Mesenteric fat pad (tissue), 1 donor: ENCODE data around the gene WDR20. TPM values are rescaled to one million over a fixed set of nuclear protein-coding genes. Genes with fewer than 3 reads are reported as not detected.
"Not testable (repeated sequence)": the region's sequence is repeated elsewhere in the genome, so short reads cannot be mapped to it uniquely, and the experiment has no call there.

Source experiments
- DNase-seq: peaks from one replicate; pipeline ENCODE4 v3.0.0-alpha.2; 2020; ENCODE audit warnings: low spot score
- total RNA-seq: library from RNA; stranded (reverse); fragmentation: NEBNext Ultra II Directional; extraction: Animal tissue kit (Norgen Biotek cat#: 25700); gene quantifications from one replicate; pipeline ENCODE4 v1.2.1, GENCODE V29; 2021
- donor health status: DM: yes; HTN: yes; CAD: no.

WDR20 gene
- total RNA-seq, 1 donor from 2014 or later, result 34.1 TPM

DNA sequence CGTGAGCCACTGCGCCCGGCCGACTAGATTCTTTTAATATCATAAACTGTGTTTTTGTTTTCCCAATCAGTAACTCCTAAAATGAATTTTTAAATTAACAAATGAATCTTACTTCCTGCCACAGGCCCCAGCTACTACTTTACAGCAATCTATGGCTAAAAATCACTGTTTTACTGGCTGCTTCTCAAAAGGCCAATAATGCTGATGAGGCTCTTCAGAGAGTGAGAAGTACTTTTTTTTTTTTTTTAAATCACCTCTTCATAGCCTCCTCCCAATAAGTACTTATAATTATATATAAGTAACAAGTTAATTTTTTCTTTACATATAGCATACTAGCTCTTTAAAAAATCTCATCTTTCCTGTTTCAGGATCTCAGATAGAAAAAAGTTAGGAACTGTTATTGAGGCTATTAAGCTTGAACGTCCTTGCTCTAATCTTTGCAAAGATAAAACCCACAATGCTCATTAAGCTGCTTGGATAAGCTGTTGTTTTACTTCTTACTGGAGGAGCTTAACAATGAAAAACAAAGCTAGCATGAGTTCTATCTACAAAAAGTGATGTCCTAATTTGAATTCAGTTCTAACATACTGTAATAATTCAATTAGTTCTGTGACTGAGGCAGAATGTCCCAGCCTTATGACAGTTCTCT is 12.8 kb upstream of the WDR20 start:
- DNase-seq, result no peak

DNA sequence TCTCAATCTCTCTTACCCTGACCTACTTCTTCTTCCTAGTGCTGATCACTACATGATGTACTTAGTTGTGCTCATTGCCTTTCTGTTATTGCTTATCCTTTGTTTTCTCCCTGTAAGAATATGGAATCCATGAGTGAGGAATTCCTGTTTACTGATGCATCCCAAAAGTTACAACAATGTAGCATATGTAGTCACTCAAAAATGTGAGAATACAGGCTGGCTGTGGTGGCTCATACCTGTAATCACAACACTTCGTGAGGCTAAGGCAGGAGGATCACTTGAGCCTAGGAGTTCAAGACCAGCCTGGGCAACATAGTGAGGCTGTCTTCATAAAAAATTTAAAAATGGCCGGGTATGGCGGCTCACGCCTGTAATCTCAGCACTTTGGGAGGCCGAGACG is 8.0 kb upstream of the WDR20 start:
- DNase-seq, result no peak

DNA sequence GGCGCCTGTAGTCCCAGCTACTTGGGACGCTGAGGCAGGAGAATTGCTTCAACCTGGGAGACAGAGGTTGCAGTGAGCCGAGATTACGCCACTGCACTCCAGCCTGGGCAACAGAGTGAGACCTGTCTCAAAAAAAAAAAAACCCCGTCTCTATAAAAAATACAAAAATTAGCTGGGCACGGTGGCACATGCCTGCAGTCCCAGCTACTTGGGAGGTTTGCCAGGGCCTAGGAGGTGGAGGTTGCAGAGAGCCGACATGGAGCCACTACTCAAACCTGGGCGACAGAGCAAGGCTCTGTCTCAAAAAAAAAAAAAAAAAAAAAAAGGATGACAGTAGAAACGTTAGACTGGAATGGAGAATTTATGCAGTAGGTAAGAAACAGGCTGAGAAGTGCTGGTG is 5.7 kb upstream of the WDR20 start:
- DNase-seq, result not testable (repeated sequence)

DNA sequence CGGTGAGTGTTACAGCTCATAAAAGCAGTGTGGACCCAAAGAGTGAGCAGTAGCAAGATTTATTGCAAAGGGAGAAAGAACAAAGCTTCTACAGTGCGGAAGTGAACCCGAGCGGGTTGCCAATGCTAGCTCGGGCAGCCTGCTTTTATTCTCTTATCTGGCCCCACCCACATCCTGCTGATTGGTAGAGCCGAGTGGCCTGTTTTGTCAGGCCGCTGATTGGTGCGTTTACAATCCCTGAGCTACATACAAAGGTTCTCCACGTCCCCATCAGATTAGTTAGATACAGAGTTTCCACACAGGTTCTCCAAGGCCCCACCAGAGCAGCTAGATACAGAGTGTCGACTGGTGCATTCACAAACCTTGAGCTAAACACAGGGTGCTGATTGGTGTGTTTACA is 5.0 kb upstream of the WDR20 start:
- not testable (repeated sequence) for DNase-seq

DNA sequence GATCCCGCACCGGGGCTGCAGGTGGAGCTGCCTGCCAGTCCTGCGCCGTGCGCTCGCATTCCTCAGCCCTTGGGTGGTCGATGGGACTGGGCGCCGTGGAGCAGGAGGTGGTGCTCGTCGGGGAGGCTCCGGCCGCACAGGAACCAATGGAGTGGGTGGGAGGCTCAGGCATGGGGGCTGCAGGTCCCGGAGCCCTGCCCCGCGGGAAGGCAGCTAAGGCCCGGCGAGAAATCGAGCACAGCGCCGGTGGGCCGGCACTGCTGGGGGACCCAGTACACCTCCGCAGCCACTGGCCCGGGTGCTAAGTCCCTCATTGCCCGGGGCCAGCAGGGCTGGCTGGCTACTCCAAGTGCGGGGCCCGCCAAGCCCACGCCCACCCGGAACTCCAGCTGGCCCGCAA is 4.2 kb upstream of the WDR20 start:
- not testable (repeated sequence) for DNase-seq

DNA sequence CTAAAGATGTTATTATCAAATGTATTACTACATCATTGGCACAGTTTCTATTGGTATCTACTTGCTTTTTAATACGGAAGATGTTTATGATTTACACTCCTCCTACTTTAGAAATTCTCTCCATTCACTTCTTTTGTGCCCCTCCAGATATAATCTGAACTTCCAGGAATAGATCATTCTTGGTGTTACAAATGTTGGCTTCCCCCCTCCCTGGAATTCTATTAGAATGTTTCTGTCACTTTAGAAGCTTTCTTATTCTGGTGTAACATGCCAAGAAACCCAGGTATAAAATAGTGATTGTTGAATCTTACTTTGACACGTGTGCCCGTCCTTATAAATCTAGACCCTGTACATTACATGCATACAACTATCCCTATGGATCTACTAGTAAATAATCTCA is 1.2 kb upstream of the WDR20 start:
- DNase-seq, result no peak

DNA sequence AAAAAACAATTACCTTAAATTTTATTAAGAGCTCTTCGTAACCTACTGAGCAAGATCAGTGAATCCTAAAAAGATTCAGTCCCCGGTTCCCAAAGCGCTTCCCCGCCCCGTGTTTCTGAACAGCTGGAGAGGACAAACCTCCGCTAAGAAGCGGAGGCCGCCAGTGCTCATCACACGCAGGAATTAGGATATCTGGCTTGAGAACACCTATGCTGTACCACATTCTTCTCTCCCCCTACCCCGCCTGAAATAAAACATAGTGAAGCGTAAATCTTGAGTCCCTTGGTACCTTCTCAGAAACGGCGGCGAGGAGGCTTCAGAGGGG is 774 bp upstream of the WDR20 start:
- DNase-seq, result no peak

DNA sequence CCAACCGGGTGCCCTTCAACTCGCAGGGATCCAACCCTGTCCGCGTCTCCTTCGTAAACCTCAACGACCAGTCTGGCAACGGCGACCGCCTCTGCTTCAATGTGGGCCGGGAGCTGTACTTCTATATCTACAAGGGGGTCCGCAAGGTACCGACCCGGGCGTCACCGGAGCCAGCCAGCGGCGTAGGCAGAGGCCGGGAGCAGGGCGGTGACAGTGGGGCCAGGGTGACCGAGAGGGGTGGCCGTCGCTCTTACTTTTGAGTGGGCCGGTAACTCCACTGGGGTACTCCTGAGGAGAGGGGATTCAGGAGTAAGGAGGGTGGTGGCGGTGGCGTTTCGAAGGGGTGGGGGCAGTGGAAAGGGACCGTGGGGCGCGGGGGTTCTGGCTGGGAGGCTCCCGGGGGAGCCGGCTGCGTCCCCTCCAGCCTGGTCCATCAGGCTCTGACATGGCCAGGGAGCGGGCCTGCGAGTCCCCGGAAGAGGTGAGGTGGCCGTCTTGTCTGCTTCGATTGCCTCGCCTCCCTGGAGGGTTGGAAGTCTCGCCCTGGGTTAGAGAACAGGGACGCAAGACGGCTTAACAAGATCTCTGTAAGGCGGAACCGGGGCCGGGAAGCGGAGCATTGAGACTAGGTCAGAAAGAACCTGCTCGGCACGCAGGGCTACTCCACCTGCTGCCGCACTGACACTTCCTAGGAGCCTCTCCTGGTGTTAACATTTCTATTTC is 491 bp downstream of the WDR20 start:
- DNase-seq, result no peak

DNA sequence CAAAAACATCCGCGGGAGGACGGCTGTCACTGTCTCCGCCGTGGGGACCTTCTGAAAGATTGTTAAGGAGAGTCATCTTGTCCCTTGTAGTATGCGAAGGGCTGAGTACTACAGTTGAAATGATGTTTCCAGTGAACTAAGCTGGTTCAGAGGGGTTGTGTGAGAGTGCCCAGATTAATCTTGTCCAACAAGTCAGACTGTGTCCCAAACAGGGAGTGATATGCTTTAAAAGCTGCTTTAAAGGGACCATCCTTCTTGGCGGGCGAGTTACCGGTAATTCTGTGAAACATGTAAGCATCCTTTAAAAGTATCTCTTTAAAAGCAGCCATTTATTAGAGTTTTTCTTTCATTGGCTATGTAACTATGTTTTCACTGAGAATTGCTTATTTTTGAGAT is 1.1 kb downstream of the WDR20 start:
- DNase-seq, result no peak

DNA sequence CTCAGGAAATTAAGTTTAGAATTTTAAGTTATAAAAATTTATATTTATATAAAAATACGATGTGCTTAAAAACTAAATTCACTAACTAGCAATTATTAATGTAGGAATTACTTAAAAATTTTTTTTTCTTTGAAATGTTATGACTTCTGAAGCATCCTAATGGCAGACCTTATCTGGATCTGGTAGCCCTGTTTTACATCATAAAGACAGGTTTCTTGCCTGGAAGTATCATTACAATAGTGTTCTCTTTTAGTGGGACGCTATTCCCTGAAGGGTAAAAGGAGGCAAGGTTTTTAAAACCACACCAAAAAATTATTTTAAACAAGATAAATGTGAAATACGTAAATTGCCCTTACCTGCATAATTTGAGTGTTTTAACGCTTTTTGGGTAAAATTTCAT is 2.1 kb downstream of the WDR20 start:
- no peak for DNase-seq

DNA sequence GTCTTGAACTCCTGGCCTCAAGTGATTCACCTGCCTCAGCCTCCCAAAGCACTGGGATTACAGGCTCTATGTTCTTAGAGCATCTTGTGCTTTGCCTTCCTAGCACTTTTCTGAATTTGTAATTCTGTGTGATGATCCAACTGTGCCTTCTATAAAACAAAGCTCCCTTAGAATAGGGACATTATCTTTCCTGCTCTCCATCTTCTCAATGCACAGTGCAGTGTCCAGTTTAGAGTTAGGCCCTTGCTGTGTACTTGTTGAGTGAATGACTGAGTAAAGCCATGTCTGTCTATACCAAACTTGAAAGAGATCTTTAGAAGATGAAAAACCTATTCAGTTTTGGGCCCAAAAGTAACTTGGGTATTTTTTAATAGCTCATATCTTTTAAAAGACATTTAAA is 5.2 kb downstream of the WDR20 start:
- DNase-seq, result no peak

DNA sequence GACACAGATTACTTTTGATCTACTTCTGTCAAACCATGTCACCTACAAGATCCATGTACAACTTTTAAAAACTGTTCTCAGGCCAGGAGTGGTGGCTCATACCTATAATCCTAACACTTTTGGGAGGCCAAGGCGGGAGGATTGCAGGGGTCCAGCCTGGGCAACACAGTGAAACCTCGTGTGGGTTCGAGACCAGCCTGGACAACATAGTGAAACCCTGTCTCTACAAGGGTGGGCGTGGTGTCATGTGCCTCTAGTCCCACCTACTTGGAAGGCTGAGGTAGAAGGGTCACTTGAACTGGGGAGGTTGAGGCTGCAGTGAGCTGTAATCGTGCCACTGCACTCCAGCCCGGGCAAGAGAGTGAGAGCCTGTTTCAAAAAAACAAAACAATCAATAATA is 5.7 kb downstream of the WDR20 start:
- no peak for DNase-seq

DNA sequence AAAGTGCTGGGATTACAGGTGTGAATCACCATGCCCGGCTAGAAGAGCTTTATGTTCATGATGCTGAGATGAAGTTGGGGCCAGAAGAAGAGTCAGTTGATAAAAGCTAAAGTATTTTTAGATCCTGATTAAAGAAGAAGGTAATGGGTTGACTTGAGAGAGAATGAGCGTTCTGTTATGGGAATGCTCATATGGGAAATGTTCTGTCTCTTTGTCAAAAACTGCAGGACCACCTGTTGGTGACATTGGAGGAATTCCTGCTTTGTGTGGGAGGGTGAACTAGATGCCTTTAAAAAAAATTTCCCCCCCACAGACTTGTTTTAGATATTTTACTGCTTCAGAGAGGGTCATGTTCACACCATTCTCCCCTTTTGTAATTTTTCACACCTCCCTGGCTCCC is 6.7 kb downstream of the WDR20 start:
- no peak for DNase-seq

DNA sequence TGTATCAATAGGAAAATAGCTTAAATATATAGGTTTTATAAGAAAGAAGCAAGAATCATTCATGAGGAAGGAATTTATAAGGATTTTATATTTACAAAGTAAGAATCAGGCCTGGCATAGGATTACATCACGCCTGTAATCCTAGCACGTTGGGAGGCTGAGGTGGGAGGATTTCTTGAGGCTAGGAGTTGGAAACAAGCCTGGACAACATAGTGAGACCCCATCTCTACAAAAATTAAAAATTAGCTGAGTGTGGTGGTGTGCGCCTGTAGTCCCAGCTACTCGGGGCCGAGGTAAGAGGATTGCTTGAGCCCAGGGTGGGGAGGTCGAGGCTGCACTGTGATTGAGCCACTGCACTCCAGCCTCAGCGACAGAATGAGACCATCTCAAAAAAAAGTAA is 10.4 kb downstream of the WDR20 start:
- DNase-seq, result no peak

DNA sequence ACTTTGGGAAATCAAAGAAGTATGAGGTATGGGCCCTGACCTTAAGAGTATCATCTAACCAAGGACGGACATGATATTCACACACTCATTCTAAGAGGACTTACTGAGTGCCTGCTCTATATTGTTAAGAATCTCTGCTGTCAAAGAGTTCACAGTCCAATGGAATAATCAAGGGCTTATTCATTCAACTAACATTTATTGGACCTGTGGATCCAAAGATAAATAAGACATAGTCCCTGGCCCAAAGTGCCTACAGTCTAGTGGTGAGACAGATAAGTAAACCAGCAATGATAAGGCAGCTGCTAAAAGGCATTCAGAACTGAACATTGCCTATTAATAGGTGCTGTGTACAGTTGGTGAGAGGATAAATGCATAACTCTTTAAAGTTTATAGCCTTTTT is 11.0 kb downstream of the WDR20 start:
- no peak for DNase-seq

DNA sequence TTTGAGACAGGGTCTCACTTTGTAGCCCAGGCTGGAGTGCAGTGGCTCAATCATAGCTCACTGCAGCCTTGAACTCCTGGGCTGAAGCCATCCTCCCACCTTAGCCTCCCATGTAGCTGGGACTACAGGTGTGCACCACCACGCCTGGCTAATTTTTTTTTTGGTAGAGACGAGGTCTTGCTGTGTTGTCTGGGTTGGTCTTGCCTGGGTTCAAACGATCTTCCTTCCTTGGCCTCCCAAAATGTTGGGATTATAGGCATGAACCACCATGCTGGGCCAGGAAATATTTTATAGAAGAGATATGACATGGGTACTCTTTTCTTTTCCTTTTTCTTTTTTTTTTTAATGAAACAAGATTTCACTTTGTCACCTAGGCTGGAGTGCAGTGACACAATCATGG is 11.7 kb downstream of the WDR20 start:
- not testable (repeated sequence) for DNase-seq

DNA sequence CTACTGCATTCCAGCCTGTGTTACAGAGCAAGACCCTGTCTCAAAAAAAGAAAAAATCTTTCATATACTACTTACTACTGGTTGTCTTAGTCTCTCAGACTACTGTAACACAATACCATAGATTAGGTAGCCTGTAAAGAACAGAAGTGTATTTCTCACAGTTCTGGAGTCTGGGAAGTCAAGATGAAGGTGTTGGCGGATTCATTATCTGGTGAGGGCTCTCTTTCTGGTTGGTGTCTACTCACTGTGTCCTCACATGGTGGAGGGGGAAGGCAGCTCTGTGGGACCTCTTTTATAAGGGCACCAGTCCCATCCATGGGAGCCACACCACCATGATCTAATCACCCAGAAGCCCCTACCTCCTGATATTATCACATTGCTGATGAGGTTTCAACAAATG is 14.4 kb downstream of the WDR20 start:
- DNase-seq, result no peak

DNA sequence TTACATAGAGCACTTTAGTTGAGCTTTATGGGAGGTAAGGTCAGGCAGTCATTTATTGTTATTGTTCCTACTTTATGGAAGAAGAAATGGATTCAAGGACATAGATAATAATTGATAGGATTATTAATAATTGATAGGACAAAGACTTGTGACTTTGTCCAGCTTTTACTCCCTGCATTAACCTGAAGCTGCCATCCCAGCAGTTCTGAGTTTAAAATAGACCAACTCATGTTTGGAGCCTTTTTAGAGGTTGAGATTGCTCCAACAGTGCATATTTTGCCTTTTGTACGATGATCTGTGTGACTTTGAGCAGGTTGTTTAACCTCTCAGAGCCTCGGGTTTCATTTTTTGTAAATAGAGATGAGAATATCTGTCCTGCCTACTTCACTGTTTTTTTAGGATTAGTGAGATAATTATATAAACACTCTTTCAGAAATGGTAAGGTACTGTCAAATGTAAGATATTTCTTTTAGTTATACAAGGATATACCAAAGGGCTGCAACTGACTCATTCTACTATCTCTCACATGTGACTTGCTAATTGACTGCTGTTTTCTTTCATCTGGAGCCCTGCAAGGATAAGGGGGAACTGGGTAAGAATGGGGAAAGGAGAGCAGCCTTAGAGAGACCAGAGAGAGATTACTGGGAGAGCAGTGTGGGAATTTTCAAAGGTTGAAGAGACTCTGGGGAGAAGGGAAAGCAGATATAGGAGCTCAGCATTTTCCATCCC is 15.3 kb downstream of the WDR20 start:
- DNase-seq, result no peak

DNA sequence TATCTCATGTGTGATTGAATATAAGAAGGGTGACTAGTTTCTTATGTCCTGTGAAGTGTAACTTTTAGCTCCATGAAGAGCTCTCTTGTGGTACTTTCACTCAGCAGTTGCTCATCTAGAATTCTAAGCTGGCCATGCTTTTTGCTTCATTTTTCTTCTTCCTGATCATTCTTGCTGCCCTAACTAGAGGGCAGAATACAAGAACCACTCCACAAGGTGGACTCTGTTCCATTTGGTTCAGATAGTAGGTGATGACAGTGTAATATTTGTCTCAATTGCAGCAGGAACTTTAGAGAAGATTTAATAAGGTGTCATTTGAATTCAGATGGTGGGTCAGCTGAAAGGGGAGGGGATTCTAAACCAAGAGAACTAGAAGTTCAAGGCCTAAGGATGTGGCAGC is 17.6 kb downstream of the WDR20 start:
- no peak for DNase-seq

DNA sequence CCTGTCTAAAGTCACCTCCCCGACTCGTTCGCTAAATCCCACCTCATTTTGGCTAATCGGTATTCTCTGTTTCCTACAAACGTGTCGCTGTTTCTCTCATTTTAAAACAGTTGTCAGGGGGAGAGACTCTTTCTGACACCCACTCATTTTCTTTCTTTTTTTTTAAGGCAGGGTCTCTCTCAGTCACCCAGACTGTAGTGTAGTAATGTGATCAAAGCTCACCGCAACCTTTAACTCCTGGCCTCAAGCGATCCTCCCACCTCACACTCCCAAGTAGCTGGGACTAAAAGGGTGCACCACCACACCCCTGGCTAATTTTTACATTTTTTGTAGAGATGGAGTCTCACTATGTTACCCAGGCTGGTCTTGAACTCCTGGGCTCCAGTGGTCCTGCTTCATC is 19.1 kb downstream of the WDR20 start:
- no peak for DNase-seq

DNA sequence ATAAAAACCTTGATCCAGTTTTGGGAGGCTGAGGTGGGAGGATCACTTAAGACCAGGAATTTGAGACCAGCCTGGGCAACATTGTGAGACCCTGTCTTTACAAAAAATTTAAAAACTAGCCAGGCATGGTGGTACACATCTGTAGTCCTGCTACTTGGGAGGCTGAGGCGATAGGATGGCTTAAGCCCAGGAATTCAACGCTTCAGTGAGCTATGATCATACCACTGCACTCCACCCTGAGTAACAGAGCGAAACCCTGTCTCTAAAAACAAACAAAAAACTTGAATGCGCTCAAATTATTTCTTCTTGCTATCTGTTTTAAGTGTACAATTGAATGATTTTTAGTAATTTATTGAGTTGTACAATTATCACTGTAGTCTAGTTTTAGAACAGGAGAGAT is 20.1 kb downstream of the WDR20 start:
- no peak for DNase-seq

DNA sequence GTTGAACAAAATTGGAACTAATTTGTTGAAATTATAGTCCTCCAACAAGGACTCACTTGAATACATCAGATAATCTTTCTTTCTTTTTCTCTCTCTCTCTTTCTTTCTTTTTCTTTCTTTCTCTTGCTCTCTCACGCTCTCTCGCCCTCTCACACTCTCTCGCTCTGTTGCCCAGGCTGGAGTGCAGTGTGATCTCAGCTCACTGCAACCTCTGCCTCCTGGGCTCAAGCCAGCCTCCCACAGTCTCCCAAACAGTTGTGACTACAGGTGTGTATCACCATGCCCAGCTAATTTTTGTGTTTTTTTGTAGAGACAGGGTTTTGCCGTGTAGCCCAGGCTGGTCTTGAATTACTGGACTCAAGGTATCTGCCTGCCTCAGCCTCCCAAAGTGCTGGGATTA is 22.8 kb downstream of the WDR20 start:
- no peak for DNase-seq

DNA sequence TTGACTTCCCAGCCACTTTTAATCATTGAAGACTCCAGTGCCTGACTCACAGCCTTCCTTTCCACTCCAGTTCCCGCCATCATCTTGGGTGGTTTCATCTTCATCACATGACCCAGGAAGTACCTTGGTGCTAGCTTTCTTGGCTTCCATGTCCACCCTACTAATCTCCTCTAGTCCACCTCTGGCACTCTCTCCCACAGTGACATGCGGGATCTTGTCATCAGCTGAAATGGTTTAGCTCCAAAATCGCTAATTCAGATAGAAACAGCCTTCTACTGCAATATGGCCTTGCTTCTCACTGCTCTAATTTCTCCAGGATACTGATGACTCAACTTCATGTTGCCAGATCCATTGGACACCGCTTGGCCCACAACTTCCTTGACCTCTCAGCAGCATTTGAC is 24.5 kb downstream of the WDR20 start:
- no peak for DNase-seq
